ENCODE results near the gene DCC. TPM values are rescaled to one million over a fixed set of nuclear protein-coding genes. Genes with fewer than 3 reads are reported as not detected.

The DCC gene
- total RNA-seq, 1 experiment from 2014 or later, result 1.0 TPM

DNA sequence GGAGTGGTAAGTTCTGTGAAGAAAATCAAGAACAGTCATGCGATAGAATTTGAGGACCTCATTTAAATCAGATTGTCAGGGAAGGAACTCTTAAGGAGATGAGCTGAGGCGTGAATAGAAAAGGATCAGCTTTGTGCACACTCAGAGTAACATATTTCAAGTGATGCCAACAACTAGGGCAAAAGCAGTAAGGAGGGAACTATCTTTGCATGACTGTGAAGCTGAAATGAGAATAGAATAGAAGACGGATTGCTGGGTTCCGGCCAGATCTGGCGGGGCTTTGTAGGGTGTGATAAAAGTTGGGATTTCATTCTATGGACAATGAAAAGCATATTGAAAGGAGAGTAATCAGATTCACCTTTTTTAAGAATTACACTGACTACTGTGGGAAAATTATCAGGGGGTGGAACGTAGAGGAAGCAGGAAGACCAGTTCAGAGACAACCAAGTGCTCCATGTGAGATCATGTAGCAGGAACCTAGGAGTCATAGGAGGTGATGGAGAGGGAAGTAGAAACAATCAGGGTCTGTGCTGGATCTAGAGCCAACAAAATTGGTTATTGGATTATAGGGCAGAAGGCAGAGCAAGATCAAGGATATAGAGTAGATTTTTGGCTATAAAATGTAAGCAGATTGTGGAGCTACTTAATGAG, 884.3 kb downstream of the DCC start:
- DNase-seq (ENCODE audit: low spot score), result no peak

- no peak for DNase-seq (ENCODE audit: low spot score)
These were observed 885.7 kb downstream of the DCC start for GRCh38 chr18:53225567-53226325.

DNA sequence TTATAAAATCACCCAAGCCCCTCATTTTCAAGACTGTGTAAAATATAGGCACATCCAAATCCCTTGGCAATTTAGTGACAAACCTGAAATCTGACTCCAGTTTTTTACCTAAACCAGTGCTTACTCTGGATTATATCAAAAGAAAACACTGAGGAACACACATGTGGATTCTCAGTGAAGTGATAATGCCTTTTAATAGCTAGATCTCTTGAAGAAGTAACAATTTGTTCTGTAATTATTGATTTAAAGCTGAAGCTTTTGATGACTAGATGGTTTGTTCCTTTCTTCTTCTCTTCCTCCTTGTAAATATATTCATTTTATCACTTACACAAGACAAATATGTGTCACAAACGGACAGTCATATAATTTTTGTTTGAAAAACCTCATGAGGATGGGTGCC, 894.6 kb downstream of the DCC start:
- DNase-seq (ENCODE audit: low spot score), result no peak

DNA sequence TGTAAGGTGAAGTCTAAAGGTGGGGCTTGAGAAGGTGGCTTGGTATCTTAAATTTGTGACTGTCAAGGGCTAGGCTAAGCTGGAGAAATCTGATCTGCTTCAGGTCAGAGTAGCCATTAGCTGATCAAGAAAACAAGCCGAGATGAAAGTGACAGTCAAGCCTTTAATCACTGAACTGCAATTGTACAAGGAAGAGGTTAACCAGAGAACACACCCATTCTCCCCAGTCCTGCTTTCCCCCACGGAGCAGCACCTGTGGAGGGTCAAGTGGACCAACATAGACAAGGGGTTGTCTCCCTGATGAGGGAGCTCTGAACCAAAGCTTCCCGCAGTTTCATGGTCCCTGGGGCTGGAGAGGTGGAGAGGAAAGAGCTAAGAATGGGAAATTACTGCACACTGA, 901.2 kb downstream of the DCC start:
- no peak for DNase-seq (ENCODE audit: low spot score)

- no peak for DNase-seq (ENCODE audit: low spot score)
These were observed 913.8 kb downstream of the DCC start for GRCh38 chr18:53253789-53254188.

- DNase-seq (ENCODE audit: low spot score), result no peak
These were observed 914.3 kb downstream of the DCC start for GRCh38 chr18:53254265-53254664.

- DNase-seq (ENCODE audit: low spot score), result no peak
These were observed 921.2 kb downstream of the DCC start for GRCh38 chr18:53261241-53261640.

- no peak for DNase-seq (ENCODE audit: low spot score)
These were observed 926.9 kb downstream of the DCC start for GRCh38 chr18:53266850-53267249.

- DNase-seq (ENCODE audit: low spot score), result no peak
These were observed 928.5 kb downstream of the DCC start for GRCh38 chr18:53268455-53268854.

DNA sequence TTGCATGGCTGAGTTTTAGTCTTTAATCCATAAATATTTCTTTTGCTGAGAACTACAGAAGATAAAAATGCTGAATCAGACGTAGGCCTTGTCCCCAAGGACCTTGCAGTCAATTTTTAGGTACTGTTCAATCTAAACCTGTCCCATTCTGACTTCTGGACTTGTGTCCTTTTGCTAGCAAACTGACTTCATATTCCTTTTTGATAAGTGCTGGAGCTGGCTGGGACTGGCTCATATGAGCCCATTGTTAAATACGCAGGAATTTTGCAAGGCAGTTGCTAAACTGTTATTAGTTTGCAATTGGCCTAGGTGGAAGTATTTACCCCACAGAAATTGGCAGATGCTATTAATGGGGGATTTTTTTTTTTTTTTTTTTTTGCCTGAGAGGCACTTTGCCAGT, 941.4 kb downstream of the DCC start:
- no peak for DNase-seq (ENCODE audit: low spot score)

DNA sequence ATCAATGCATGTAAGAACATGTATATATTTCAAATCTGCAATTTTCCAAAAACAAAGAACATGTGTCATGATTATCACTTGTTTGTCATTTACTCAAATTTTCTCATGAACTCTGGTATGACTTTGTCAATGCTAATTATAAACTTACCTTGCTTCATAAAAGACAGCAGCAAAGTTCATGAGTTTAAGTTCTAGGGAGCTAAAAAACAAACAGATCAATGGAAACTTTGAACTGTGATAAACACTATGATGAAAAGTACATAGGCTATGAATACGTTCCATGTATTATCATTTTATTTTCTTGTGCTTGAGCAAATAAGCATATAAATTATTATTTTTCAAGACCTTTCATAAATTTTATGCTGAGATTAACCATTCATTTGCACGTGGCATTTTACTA, 943.7 kb downstream of the DCC start:
- DNase-seq (ENCODE audit: low spot score), result no peak

- no peak for DNase-seq (ENCODE audit: low spot score)
These were observed 965.5 kb downstream of the DCC start for GRCh38 chr18:53305461-53305860.

DNA sequence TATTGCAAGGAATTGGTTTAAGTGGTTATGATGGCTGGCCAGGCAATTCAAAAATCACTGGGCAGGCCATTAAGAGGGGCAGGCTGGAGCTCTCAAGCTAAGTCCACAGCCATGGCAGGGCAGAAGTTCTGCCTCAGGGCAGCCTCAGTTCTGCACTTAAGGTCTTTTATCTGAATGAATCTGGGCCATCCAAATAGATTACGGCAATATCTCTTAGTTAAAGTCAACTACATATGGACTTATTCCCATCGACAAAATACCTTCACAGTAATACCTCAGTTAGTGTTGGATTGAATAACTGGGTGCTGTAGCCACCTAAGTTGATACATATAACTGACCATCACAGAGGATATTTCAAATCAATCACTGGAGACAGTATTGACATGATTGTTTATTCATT, 979.6 kb downstream of the DCC start:
- no peak for DNase-seq (ENCODE audit: low spot score)

DNA sequence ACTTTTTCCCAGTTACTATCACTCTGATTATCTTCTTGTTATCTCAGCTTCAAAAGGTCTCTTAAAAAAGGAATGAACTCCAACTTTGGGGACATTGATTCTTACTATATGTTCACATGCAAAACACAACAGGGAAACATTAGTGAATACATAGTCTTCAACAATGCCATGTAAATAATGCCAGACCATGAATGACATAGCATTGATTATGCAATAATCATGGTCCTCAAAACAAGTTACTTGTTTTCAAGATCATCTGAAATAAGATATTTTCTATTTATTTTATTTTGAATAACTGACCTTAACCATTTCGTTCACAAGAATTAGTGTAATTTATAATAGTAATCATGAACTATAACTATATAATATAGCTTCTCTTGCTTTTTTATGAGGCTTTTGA, 982.2 kb downstream of the DCC start:
- DNase-seq (ENCODE audit: low spot score), result no peak

- DNase-seq (ENCODE audit: low spot score), result no peak
These were observed 984.4 kb downstream of the DCC start for GRCh38 chr18:53324353-53324752.

DNA sequence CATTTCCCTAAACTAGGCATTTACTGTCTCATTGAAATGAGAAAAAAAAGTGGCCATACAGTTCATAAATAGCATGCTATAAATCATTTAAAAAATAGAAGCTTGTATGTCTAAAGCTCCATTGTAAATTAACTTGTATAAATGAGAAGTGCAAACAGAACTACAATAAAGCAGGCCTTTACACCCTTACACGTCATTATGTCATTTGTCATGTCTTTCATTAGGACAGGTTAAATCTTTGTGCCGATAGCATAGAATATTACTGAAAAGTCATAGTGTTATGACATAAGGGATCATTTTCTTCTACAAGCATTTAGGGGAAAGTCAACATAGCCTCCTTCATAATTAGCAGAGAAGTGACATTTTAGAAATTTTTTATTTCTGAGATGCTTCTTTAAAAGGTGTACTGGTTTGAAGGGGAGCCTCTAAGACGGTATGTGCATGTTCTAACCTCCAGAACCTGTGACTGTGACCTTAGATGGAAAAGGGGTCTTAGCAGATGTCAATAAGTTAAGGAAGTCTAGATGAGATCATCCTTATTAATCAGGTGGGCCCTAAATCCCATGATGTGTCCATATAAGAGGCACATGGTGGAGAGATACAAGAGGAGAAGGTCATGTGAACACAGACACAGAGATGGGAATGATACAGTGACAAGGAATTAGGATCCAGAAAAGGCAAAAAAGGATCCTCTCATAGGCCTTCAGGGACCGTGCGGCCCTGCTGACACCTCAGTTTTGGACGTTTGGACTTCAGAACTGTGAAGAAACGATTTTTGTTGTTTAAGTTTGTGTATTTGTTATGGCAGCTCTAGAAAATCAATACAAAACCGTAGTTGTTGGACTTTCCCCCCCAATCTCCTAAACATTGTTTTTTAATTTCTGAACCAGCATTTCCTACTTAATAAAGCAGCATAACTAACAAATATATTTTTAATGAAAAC, 1020.8 kb downstream of the DCC start:
- DNase-seq (ENCODE audit: low spot score), result no peak

DNA sequence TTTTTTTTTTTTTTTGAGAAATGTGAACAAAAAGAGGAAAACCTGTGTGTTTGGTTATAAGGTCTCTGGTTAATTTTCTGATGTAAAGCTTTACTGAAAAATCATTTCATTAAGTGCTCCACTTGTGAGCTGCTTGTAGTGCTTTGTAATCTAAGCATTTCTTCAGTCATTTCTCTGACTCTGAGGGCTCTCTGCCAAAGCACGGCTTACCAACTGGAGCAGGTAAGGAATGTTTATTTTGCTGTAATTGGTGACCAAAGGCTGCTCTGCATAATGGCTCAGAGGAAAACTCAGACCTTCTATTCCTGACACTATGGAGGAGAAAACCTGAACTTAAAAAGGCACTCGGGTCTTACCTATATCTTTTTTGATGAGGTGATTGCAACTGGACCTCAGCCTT, 1035.6 kb downstream of the DCC start:
- peak; percentile 56 for DNase-seq (ENCODE audit: low spot score)

- peak; percentile 59 for DNase-seq (ENCODE audit: low spot score)
These were observed 1040.2 kb downstream of the DCC start for GRCh38 chr18:53380063-53380639.

DNA sequence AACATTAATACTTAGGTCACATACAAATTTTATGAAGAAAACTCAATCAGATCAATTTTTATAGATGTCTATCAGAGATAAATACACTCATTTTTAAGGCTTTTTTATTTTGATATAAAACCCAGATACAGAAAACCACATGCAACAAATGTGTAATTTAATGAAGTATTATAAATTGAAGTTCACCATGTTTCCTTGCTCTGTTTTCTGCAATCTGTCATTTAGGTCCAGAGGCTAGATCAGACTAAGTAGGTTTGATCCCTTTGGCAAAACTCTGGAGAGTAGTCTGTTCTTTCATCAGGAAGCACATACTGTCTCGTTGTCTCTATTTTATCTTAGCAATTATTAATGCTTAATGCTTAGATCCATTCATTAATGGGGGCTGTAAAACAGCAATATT, 1042.9 kb downstream of the DCC start:
- no peak for DNase-seq (ENCODE audit: low spot score)

- no peak for DNase-seq (ENCODE audit: low spot score)
These were observed 1045.9 kb downstream of the DCC start for GRCh38 chr18:53385889-53386288.

- DNase-seq (ENCODE audit: low spot score), result no peak
These were observed 1047.6 kb downstream of the DCC start for GRCh38 chr18:53387581-53387980.

- no peak for DNase-seq (ENCODE audit: low spot score)
These were observed 1062.7 kb downstream of the DCC start for GRCh38 chr18:53402670-53403069.

Measured in H4 (cell line).